PC-9 (cell line): ENCODE data around the gene TIGD1. TPM values are rescaled to one million over a fixed set of nuclear protein-coding genes. Genes with fewer than 3 reads are reported as not detected.
A peak's percentile ranks its signal among the peaks of the same experiment; 100 is the strongest.

Source experiments
- BruUV-seq: library from RNA; stranded (reverse); fragments of 400-500 nt; replicated peaks from 2 replicates; lab custom pipeline; 2021; lab: Mats Ljungman, UMichigan
- CTCF ChIA-PET: fragments of 300-600 bp; sonication (Branson Sonifier 250); formaldehyde crosslinking; loops from one replicate; lab custom pipeline; 2022; ENCODE audit warnings: antibody characterized with exemption; lab: Charles Lee
- POLR2A ChIA-PET: fragments of 300-600 bp; sonication (Branson Sonifier 250); formaldehyde crosslinking; loops from one replicate; lab custom pipeline; 2022; ENCODE audit warnings: antibody characterized with exemption; ENCODE audit not compliant: unreplicated experiment; lab: Charles Lee
- DNase-seq, 2 experiments: peaks; one replicate each; pipeline versions ENCODE4 v3.0.0 to v3.0.0-alpha.2; 2015 to 2022; ENCODE audit warnings: mixed read lengths in 1 of 2
- H2AFZ ChIP-seq: fragments of 200-600 bp; sonication (generic); 2 replicates; pipeline ENCODE4 v1.8.1; 2017; ENCODE audit warnings: antibody characterized with exemption
- H3F3A ChIP-seq: fragments of 200-600 bp; sonication (generic); 2 replicates; pipeline ENCODE4 v1.8.1; 2017; ENCODE audit warnings: antibody characterized with exemption, mild to moderate bottlenecking, low read depth; ENCODE audit not compliant: insufficient read depth
- H3K27ac ChIP-seq: fragments of 200-600 bp; sonication (generic); 2 replicates; pipeline ENCODE4 v1.6.1; 2016; ENCODE audit warnings: mixed run types
- H3K27me3 ChIP-seq: fragments of 200-600 bp; sonication (generic); 2 replicates; pipeline ENCODE4 v1.6.1; 2016; ENCODE audit warnings: low read depth, mixed run types; ENCODE audit not compliant: insufficient read depth
- H3K36me3 ChIP-seq: fragments of 200-600 bp; sonication (generic); 2 replicates; pipeline ENCODE4 v1.6.1; 2016; ENCODE audit warnings: low read depth, mixed run types
- H3K4me1 ChIP-seq: fragments of 200-600 bp; sonication (generic); replicated peaks from 2 replicates; pipeline ENCODE4 v1.6.1; 2016; ENCODE audit warnings: mixed run types; ENCODE audit not compliant: insufficient read depth
- H3K4me2 ChIP-seq: fragments of 200-600 bp; sonication (generic); 2 replicates; pipeline ENCODE4 v1.6.1; 2017; ENCODE audit warnings: mixed run types
- H3K4me3 ChIP-seq: fragments of 200-600 bp; sonication (generic); 2 replicates; pipeline ENCODE4 v1.6.1; 2016; ENCODE audit warnings: mixed run types
- H3K79me2 ChIP-seq: fragments of 200-600 bp; sonication (generic); 2 replicates; pipeline ENCODE4 v1.6.1; 2017; ENCODE audit warnings: low read depth, mixed run types
- H3K9me2 ChIP-seq: fragments of 200-600 bp; sonication (generic); 2 replicates; pipeline ENCODE4 v1.8.1; 2017; ENCODE audit warnings: mild to moderate bottlenecking; ENCODE audit not compliant: insufficient read depth
- H3K9me3 ChIP-seq: fragments of 200-600 bp; sonication (generic); 2 replicates; pipeline ENCODE4 v1.8.1; 2016; ENCODE audit warnings: low read depth; ENCODE audit not compliant: insufficient read depth
- H4K20me1 ChIP-seq: fragments of 200-600 bp; sonication (generic); 2 replicates; pipeline ENCODE4 v1.8.1; 2017; ENCODE audit not compliant: insufficient read depth
- EZH2 ChIP-seq: fragments of 200-600 bp; sonication (generic); IDR thresholded peaks from 2 replicates; pipeline ENCODE4 v1.8.0; 2017; ENCODE audit warnings: antibody characterized with exemption, low read depth
- intact Hi-C: fragments of 100-400 bp; cut with micrococcal nuclease; formaldehyde crosslinking; loops from one replicate; pipeline ENCODE4 v1.10.0; 2022; ENCODE audit not compliant: unreplicated experiment
- total RNA-seq: library from RNA; stranded (reverse); gene quantifications from 2 replicates; pipeline ENCODE4 v1.2.3, GENCODE V29; 2021
- TF ChIP-seq, protein P1 (sequence below): fragments of 200-600 bp; sonication (generic); conservative IDR thresholded peaks from 2 replicates; pipeline ENCODE4 v1.6.1; 2017; ENCODE audit warnings: mixed run types, antibody characterized with exemption, mild to moderate bottlenecking, moderate library complexity

Gene TIGD1
- total RNA-seq, 1 experiment from 2014 or later: 12.7 TPM

DNA sequence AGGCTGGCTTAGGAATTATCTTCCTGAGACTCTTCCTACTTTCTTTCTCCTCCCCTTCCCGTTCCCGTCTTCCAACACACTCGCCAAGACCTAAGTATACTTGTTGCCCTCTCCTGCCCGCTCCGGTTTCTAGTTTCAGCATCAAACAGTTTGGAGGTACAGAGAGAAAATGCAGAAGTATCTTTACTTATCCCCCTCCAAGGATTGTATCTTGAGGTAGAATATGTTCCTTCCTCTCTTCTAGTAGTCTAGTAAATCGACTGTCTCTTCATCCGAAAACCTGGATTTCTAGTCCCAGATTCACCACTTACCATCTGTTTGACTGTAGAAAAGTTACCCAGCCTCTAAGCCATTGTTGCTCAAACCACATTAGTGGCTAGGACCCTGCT lies 887 bp upstream of the TIGD1 start:
- H3K4me1 ChIP-seq: peaks cover 13% of the 10 kb centered on the region
- intact Hi-C loops: loop anchor here (2.0 to 5.0 kb wide), 2 partner anchors 42 to 701 kb away; partner anchors contain the start of gene ATG16L1
- peak overlapping the region; percentile 97 for H2AFZ ChIP-seq
- no peak for TF ChIP-seq EZH2
- TF ChIP-seq, protein P1, sequence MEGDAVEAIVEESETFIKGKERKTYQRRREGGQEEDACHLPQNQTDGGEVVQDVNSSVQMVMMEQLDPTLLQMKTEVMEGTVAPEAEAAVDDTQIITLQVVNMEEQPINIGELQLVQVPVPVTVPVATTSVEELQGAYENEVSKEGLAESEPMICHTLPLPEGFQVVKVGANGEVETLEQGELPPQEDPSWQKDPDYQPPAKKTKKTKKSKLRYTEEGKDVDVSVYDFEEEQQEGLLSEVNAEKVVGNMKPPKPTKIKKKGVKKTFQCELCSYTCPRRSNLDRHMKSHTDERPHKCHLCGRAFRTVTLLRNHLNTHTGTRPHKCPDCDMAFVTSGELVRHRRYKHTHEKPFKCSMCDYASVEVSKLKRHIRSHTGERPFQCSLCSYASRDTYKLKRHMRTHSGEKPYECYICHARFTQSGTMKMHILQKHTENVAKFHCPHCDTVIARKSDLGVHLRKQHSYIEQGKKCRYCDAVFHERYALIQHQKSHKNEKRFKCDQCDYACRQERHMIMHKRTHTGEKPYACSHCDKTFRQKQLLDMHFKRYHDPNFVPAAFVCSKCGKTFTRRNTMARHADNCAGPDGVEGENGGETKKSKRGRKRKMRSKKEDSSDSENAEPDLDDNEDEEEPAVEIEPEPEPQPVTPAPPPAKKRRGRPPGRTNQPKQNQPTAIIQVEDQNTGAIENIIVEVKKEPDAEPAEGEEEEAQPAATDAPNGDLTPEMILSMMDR: no peak
- POLR2A ChIA-PET: interaction anchor here (0.6 to 1.0 kb wide), 2 partner anchors 138 to 878 kb away, joined by 5 to 7 read pairs; no protein-coding TSS in a partner anchor
- no peaks in the 10 kb centered on the region for H3K9me3 ChIP-seq
- H3K27me3 ChIP-seq: no peaks in the 10 kb centered on the region
- H3K4me3 ChIP-seq: peak overlapping the region; percentile 87
- peak overlapping the region; percentile 89 for H3K27ac ChIP-seq
- peak overlapping the region; percentile 91 for H3K4me2 ChIP-seq
- CTCF ChIA-PET: interaction anchor here (0.6 kb wide), 1 partner anchor 149 kb away, joined by 9 read pairs; no protein-coding TSS in a partner anchor
- peaks cover 33% of the 10 kb centered on the region for H4K20me1 ChIP-seq
- H3K36me3 ChIP-seq: peaks cover 3% of the 10 kb centered on the region; the same call in 1 of the 2 replicates
- no peaks in the 10 kb centered on the region for H3K9me2 ChIP-seq
- BruUV-seq: TSS peak; percentile 32
- no peak for DNase-seq
- peaks cover 87% of the 10 kb centered on the region for H3K79me2 ChIP-seq
- no peaks in the 10 kb centered on the region; the same call in 1 of the 2 replicates for H3F3A ChIP-seq

DNA sequence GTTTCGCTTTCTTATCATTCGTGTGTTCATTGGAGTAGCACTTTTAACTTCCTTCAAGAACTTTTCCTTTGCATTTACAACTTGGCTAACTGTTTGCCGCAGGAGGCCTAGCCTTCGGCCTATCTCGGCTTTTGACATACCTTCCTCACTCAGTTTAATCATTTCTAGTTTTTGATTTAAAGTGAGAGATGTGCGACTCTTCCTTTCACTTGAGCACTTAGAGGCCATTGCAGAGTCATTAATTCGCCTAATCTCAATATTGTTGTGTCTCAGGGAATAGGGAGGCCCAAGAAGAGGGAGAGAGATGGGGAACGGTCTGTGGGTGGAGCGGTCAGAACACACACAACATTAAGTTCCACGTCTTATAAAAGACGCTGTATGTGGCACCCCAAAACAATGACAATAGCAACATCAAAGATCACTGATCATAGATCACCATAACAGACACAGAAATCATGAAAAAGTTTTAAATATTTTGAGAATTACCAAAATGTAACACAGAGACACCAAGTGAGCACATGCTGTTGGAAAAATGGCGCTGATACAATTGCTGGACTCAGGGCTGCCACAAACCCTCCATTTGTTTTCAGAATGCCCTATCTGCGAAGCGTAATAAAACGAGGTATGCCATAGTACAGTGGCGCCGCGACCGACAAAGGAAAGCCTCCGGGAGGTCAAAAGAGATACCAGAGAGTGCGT lies 553 bp downstream of the TIGD1 start:
- CTCF ChIA-PET: no interaction called here
- peaks cover 3% of the 10 kb centered on the region; the same call in 1 of the 2 replicates for H3K36me3 ChIP-seq
- POLR2A ChIA-PET: interaction anchor here (0.6 to 0.7 kb wide), 2 partner anchors 16 to 49 kb away, joined by 3 to 4 read pairs; no protein-coding TSS in a partner anchor

DNA sequence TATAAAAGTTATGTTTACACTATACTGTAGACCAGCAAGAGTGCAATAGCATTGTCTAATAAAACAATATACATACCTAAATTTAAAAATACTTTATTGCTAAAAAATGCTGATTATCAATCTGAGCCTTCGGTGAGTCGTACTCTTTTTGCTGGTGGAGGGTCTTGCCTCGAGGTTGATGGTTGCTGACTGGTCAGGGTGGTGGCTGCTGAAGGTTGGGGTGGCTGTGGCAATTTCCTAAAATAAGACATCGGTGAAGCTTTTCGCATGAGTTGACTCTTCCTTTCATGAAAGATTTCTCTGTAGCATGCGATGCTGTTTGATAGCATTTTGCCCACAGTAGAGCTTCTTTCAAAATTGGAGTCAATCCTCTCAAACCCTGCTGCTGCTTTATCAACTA lies 2.4 kb downstream of the TIGD1 start:
- no peak overlapping the region for H3K27ac ChIP-seq
- H3K9me2 ChIP-seq: no peaks in the 10 kb centered on the region
- H2AFZ ChIP-seq: no peak overlapping the region
- no peak overlapping the region for H3K4me3 ChIP-seq
- H3F3A ChIP-seq: no peaks in the 10 kb centered on the region
- intact Hi-C loops: no loop called here
- peaks cover 3% of the 10 kb centered on the region; the same call in 1 of the 2 replicates for H3K36me3 ChIP-seq
- no peak overlapping the region for H3K4me2 ChIP-seq
- no TSS peak for BruUV-seq
- no peaks in the 10 kb centered on the region for H3K27me3 ChIP-seq
- ChIA-PET CTCF (no interaction called here), POLR2A (no interaction called here)
- TF ChIP-seq, protein P1: no peak
- TF ChIP-seq EZH2: no peak
- peaks cover 13% of the 10 kb centered on the region for H3K4me1 ChIP-seq
- no peak for DNase-seq
- peaks cover 2% of the 10 kb centered on the region; the same call in 1 of the 2 replicates for H4K20me1 ChIP-seq
- H3K9me3 ChIP-seq: no peaks in the 10 kb centered on the region
- peaks cover 61% of the 10 kb centered on the region for H3K79me2 ChIP-seq

More for the DNA sequence above, 553 bp downstream of the TIGD1 start:
- DNase-seq: no peak
- Histone ChIP-seq H3K27ac (peak overlapping the region; percentile 89), H3K79me2 (peaks cover 79% of the 10 kb centered on the region), H3K4me2 (peak overlapping the region; percentile 92), H3K27me3 (no peaks in the 10 kb centered on the region), H4K20me1 (peaks cover 19% of the 10 kb centered on the region; the same call in 1 of the 2 replicates), H2AFZ (peak overlapping the region; percentile 97), H3K4me3 (peak overlapping the region; percentile 87), H3K9me3 (no peaks in the 10 kb centered on the region), H3K4me1 (peaks cover 13% of the 10 kb centered on the region), H3F3A (no peaks in the 10 kb centered on the region; the same call in 1 of the 2 replicates), H3K9me2 (no peaks in the 10 kb centered on the region)
- BruUV-seq: TSS peak; percentile 51
- intact Hi-C loops: loop anchor here (2.0 to 5.0 kb wide), 2 partner anchors 43 to 702 kb away; partner anchors contain the start of gene ATG16L1
- TF ChIP-seq, protein P1: no peak
- TF ChIP-seq EZH2: no peak
